MM.1S (cell line): ENCODE results near the gene ARF1.

ENCODE experiments used
- EZH2 ChIP-seq: fragments of 300-600 bp; sonication (generic); optimal IDR thresholded peaks from 2 replicates; pipeline ENCODE3; 2017; ENCODE audit warnings: low read depth, mild to moderate bottlenecking, antibody characterized with exemption, low read length, mixed read lengths
- EZH2phosphoT487 ChIP-seq: fragments of 300-600 bp; sonication (generic); IDR thresholded peaks from 2 replicates; pipeline ENCODE4 v1.6.1; 2018; ENCODE audit warnings: antibody characterized with exemption, low read length
- TF ChIP-seq, protein P1 (sequence below): fragments of 300-600 bp; sonication (generic); IDR thresholded peaks from 2 replicates; pipeline ENCODE4 v1.5.1; 2016; ENCODE audit warnings: antibody characterized with exemption, low read length, mixed read lengths

DNA sequence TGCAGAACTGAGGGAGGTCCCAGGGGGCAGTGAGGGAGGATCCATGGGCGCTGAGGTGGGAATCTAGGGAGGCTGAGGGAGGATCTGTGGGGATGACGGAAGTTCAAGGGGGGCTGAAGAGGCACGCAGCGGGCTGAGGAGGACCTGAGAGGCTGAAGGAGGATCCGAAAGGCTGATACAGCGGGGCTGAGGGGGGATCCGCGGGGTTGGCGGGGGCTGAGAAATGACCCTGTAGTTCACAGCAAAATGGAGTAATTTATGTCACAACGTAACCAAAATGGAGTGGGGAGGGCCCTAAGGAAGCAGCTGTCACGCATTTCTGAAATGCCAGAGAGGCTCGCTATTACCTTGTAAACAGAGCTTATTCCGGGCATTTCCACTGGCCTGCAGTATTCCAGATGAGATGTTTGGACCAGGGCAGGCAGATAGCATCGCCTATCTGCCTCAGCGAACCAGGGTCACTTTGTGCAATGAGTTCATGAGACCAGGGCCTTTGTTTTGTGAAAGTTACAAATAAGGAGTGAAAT lies 27.5 kb downstream of the ARF1 start:
- TF ChIP-seq, protein P1, sequence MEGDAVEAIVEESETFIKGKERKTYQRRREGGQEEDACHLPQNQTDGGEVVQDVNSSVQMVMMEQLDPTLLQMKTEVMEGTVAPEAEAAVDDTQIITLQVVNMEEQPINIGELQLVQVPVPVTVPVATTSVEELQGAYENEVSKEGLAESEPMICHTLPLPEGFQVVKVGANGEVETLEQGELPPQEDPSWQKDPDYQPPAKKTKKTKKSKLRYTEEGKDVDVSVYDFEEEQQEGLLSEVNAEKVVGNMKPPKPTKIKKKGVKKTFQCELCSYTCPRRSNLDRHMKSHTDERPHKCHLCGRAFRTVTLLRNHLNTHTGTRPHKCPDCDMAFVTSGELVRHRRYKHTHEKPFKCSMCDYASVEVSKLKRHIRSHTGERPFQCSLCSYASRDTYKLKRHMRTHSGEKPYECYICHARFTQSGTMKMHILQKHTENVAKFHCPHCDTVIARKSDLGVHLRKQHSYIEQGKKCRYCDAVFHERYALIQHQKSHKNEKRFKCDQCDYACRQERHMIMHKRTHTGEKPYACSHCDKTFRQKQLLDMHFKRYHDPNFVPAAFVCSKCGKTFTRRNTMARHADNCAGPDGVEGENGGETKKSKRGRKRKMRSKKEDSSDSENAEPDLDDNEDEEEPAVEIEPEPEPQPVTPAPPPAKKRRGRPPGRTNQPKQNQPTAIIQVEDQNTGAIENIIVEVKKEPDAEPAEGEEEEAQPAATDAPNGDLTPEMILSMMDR: no peak
- no peak for TF ChIP-seq EZH2
- no peak for TF ChIP-seq EZH2phosphoT487
